Urinary bladder (tissue), 4 donors: ENCODE data around the gene UFSP2. TPM values are rescaled to one million over a fixed set of nuclear protein-coding genes. Genes with fewer than 3 reads are reported as not detected.

Experiments
- DNase-seq: peaks from one replicate; pipeline ENCODE4 v3.0.0-alpha.2; 2015; ENCODE audit errors: extremely low spot score
- H3K27ac ChIP-seq: one replicate; pipeline ENCODE4 v1.5.1; 2013; ENCODE audit warnings: low read depth, mild to moderate bottlenecking, moderate library complexity
- H3K36me3 ChIP-seq: one replicate; pipeline ENCODE4 v1.6.1; 2013; ENCODE audit warnings: mild to moderate bottlenecking, moderate library complexity; ENCODE audit not compliant: insufficient read depth
- H3K4me1 ChIP-seq: one replicate; pipeline ENCODE4 v1.6.1; 2013; ENCODE audit warnings: mild to moderate bottlenecking, moderate library complexity; ENCODE audit not compliant: insufficient read depth
- H3K4me3 ChIP-seq: one replicate; pipeline ENCODE4 v1.5.1; 2013; ENCODE audit warnings: low read depth, low read length
- WGBS: extraction: QIAGEN DNeasy Blood & Tissue Kit; methylation state at CpG from one replicate; pipeline ENCODE4 v1.1.7; 2013; 5-methylcytosine and 5-hydroxymethylcytosine counted together
- polyA plus RNA-seq: library from polyadenylated mRNA; stranded (reverse); fragments of 200-250 nt; gene quantifications from one replicate; pipeline ENCODE4 v1.2.3, GENCODE V29; 2013
- total RNA-seq: library from RNA; depleted of rRNA; stranded (reverse); fragments of >200 nt; gene quantifications from one replicate; pipeline ENCODE4 v1.2.3, GENCODE V29; 2014
- donor health status: healthy with polysubstance abuse.
- donor health status: healthy.

Gene UFSP2
- total and polyA plus RNA-seq, 2 donors = 36.4 to 77.2 TPM

DNA sequence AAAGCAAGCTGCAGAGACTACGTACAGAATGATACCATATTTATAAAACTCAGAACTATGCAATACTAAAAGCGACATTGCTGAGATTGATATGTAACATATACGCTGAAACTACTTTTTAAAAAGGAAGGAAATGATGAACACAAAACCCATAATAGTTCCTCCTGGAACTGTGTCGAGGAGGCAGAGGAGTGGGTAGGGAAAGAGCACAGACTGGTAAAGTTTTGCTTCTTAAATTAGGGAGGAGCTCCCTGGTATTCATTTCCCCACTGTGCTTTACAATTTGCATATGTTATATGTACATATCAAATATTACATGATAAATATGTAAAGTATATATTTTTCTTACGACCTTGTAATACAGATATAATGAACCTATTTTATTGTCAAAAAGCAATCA is 13.9 kb downstream of the UFSP2 start:
- Histone ChIP-seq H3K4me1 (no peaks in the 10 kb centered on the region), H3K4me3 (no peak overlapping the region), H3K36me3 (peaks cover 4% of the 10 kb centered on the region), H3K27ac (no peak overlapping the region)
- WGBS = 82% methylated on average over 5 of the region's 5 CpGs
- no peak for DNase-seq

DNA sequence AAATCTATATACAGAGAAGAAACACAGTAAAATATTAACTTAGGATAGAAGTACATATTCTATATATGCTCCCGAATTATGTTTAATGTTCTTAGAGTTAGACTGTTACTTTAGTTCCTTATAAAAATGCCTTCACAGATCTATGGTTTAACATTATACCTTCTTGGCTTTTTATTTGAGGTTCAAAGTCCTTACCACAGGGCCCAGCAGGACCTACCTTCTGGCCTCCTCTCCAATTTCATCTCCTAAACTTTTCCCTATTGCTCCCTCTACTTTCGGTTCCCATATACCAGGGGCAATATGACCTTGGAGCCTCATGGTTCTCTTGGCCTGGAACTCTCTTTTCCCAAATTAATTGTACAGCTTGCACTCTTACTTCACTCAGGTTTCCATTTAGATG is 17.3 kb downstream of the UFSP2 start:
- H3K4me3 ChIP-seq = no peak overlapping the region
- H3K36me3 ChIP-seq = peaks cover 2% of the 10 kb centered on the region
- H3K27ac ChIP-seq = no peak overlapping the region
- WGBS = 97% methylated on average over 2 of the region's 2 CpGs
- H3K4me1 ChIP-seq = no peaks in the 10 kb centered on the region
- DNase-seq = no peak

DNA sequence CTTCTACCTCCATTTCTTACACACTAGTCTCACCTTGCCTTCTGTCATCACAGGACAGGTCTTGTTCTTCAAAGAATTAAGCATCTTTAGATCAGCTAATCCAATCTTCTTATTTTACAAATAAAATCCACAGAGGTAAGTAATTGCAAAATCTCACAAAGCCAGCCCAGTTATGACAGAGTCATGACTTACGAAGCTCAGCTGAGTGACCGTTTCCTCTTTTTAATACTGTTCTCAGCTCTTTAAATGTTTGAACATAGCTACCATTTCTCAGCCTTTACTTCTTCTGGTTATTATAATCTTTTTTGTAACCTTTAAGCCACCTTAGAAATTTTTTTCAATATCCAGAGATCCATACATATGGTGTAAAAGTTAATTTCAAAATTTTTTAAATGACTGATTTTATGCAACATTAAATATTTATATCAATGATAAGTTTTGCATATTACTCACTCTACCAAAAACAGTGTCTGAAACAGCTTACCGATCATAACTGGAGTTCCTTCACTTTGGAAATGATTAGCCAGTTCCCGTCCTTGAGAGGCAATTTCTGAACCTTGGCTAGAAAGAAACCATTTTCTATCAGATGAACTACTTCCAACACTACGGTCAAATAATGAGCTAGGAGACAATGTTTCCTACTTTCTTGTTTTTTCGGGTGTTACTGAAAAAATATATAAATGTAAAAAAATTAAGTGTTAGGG is 20.3 kb downstream of the UFSP2 start:
- peaks cover 2% of the 10 kb centered on the region for H3K36me3 ChIP-seq
- H3K4me3 ChIP-seq = no peak overlapping the region
- 92% methylated on average over 6 of the region's 6 CpGs for WGBS

DNA sequence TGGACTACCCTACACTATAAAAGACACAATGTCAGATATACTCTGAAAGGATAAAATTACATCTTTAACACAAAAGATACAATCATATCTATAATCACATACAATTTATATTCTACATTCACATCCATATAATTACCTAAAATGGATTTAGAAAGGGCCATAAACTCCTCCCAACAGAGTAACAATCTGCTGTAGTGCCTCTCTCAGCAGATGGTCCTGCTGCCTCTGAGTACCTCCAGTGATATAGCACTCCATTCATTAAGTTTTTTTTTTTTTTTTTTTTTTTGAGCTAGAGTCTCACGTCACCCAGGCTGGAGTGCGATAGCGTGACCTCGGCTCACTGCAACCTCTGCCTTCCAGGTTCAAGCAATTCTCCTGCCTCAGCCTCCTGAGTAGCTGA is 21.7 kb downstream of the UFSP2 start:
- Histone ChIP-seq H3K4me3 (no peak overlapping the region), H3K36me3 (peaks cover 3% of the 10 kb centered on the region), H3K4me1 (no peaks in the 10 kb centered on the region), H3K27ac (no peak overlapping the region)
- no peak for DNase-seq
- WGBS = 96% methylated on average over 4 of the region's 4 CpGs

More for the DNA sequence above, 20.3 kb downstream of the UFSP2 start:
- H3K4me1 ChIP-seq = no peaks in the 10 kb centered on the region
- no peak for DNase-seq
- H3K27ac ChIP-seq = no peak overlapping the region

DNA sequence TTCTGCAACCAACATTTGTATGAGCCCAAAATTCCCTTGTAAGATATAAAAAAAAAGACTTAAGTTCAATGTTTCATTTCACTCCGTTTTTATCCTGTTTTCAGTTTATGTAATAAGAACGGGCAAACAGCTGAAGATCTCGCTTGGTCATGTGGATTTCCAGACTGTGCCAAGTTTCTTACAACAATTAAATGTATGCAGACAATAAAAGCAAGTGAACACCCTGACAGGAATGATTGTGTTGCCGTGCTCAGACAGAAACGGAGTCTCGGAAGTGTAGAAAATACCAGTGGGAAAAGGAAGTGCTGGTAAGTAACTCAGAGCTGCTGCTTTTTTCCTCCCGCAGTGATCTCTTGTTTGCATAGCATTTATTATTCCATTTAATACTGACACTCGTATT is 26.3 kb downstream of the UFSP2 start:
- H3K4me3 ChIP-seq = no peak overlapping the region
- H3K36me3 ChIP-seq = peaks cover 3% of the 10 kb centered on the region
- no peaks in the 10 kb centered on the region for H3K4me1 ChIP-seq
- WGBS = 63% methylated on average over 8 of the region's 8 CpGs
- DNase-seq = no peak
- peak overlapping the region; percentile 56 for H3K27ac ChIP-seq

DNA sequence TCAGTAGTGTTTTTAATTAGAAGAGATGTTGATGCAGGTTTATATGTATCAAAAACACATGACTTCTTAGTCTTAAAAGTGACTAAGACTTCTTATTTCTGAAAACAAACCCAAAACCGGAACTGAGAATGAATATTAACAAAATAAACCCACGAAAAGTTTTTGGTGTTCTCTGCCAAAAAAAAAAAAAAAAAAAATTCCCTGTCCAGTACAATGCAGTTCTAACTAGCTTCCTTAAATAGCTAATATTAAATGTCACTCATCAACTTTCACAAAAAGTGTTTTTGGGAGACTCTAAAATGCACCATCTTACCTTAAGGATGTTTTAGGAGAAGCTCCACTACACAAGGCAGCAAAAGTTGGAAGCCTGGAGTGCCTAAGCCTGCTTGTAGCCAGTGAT is 27.1 kb downstream of the UFSP2 start:
- WGBS = 24% methylated on average over 2 of the region's 2 CpGs
- no peaks in the 10 kb centered on the region for H3K4me1 ChIP-seq
- no peak overlapping the region for H3K4me3 ChIP-seq
- DNase-seq = no peak
- no peak overlapping the region for H3K27ac ChIP-seq
- H3K36me3 ChIP-seq = peaks cover 3% of the 10 kb centered on the region

DNA sequence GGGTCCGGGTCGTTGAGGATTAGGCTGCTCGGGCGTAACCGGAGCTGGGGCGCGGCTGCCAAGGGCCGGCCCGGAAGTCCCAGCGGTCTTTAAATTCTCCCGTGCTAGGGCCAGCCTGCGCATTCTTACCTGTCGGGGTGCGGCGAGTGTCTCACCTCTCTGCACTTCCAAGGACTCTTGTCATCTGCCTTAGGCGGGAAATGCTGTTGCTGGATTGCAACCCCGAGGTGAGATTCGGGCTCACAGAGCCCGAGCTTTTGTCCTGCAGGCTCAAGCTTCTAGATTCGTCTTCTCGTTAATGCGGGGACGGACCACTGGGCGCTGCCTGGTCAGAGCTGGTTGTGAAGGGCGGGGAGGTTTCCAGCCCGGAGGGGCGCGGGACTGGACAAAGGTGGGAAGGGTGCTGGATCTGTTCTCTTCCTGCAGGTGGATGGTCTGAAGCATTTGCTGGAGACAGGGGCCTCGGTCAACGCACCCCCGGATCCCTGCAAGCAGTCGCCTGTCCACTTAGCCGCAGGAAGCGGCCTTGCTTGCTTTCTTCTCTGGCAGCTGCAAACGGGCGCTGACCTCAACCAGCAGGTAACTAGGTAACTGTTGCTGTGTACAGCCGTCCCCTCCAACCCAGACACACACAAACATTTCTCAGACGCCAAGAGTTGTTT is 28.9 kb downstream of the UFSP2 start, which contains the start of gene ANKRD37:
TSS of gene ANKRD37 (plus strand) at position 118 of the 662 bp plus-strand sequence. CDS start at position 201, 83 bp downstream.
- Histone ChIP-seq H3K27ac (peak within 1 kb of the TSS; percentile 99), H3K36me3 (peaks cover 3% of the 10 kb centered on the region), H3K4me1 (no peaks in the 10 kb centered on the region), H3K4me3 (peak within 1 kb of the TSS; percentile 64)
- DNase-seq = peak; percentile 48
- 5% methylated on average over 38 of the region's 38 CpGs for WGBS

DNA sequence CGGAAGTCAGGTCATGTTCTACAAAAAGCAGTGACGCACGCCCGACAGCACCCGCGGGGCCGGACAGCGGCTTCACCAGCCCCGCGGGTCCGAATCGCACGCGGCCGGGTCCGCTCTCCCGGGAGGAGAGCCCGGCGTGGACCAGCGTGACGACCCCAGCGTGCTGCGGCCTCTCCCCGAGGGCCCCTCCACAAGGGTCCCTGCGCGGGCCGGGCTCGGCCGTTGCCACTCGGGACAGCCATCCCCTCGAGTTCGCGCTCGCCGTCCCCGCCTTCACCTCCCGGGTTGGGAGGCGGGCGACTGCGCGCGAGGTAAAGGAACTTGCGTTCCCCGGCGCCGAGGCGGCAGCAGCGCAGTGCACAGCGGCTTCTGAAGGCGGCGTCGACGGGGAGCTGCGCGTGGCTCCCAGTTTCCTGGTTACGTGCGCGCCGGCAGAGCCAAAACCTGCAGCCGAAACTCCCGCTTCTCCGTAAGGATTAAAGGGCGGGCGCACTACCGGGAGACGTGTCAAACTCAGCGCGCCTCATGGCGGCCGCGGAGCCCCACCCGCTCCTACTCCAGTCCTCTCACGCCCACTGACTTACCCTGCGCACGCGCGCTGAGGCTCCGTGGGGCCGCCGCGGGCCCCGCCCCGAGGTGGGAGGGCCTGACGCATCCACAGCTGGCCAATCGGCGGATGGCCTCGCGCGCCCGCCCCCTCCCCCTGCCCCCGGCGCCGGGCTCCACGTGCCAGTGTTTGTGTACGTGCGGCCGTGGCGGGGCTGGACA is 29.6 kb downstream of the UFSP2 start:
- under 1% methylated on average over 98 of the region's 98 CpGs for WGBS
- Histone ChIP-seq H3K4me3 (peak overlapping the region; percentile 64), H3K36me3 (peaks cover 3% of the 10 kb centered on the region), H3K27ac (peak overlapping the region; percentile 99), H3K4me1 (no peaks in the 10 kb centered on the region)
- DNase-seq = peak; percentile 91

DNA sequence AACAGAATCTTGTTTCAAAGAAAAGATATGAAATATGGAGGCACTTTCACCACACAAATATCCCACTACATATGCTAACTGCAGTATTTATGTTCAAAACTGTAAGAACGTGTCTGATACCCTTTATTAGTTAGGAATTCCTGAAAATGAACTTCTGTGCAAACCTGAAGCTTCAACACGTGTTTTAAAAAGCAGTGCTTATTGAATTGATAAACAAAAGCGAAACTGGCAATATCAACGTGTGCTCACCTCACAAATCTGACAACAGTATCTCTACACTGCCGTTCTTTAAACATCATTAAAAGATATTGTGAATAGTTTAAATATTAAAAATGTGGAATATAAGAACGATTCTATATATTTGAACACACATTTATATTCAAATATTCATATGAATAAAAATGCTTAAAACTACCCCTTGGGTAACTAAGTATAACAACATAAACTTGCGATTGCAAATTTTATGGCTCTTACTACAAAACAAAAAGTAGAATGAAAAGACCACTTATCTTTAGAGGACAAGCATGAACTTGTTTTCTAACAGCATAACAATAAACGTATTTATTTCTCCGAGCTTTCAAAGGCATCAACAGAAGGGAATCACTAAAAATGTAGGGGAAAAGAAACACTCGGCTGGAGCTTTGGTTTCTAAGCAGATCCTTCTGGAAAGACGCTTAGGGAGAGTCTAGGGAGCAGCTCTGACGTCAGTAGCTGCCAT is 30.4 kb downstream of the UFSP2 start, which contains the start of gene LRP2BP:
TSS of gene LRP2BP (minus strand) at position 687 of the 718 bp plus-strand sequence. CDS start 17,738 bp downstream, outside the sequence.
- 4% methylated on average over 12 of the region's 12 CpGs for WGBS
- peak within 1 kb of the TSS; percentile 64 for H3K4me3 ChIP-seq
- DNase-seq = peak; percentile 83
- H3K36me3 ChIP-seq = peaks cover 2% of the 10 kb centered on the region
- no peaks in the 10 kb centered on the region for H3K4me1 ChIP-seq
- H3K27ac ChIP-seq = peak within 1 kb of the TSS; percentile 99

DNA sequence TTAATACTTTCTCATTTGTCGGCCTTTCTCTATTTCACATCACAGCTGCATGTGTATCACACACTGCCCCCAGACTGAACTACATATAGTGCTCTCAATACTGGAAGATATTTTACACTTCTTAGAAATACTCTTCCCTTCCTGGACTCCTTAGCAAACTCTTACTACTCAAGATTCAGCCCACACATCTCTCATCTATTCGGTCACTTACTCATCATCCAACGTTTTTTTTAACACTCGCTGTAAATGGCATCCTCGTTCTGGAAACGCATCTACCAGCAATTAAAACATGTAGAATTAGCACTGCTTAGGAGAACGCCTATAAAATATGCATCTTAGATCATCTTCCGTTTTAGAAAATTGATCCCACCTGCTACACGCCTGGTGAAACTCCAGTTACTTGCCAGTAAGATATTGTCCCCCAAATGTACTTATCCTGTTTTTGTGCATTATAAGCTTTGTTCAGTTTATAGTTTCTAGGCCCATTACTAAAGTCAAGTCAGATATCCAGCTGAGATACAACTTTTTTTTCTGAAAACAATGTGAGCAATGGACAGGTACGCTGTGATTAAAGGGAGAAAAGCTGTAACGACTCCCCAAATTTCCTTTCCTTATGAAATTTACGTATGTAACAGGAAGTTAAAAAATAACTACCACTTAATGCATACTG is 31.1 kb downstream of the UFSP2 start:
- Histone ChIP-seq H3K4me3 (peak overlapping the region; percentile 64), H3K36me3 (no peaks in the 10 kb centered on the region), H3K4me1 (no peaks in the 10 kb centered on the region), H3K27ac (peak overlapping the region; percentile 35)
- WGBS = 45% methylated on average over 12 of the region's 12 CpGs
- DNase-seq = no peak

DNA sequence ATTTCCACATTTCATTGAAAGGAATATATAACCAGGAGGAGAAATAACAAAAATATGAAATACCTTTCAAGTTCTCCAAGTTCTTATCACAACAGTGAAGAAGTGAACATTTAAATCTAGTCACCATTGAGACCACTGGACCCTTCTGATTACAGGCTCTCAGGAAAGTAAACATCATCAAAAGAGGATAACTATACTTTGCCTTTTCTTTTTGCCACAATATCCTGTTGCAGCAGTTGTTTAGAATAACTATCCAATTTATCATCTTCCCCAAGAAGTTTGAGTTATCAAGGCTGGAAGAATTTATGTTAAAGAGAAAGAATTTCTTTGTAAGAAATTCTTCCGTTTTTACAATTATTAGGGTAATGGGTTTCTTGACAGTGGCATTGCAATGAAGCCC is 33.6 kb downstream of the UFSP2 start:
- Histone ChIP-seq H3K27ac (no peak overlapping the region), H3K4me1 (no peaks in the 10 kb centered on the region), H3K36me3 (no peaks in the 10 kb centered on the region), H3K4me3 (no peak overlapping the region)
- 88% methylated on average over 1 of the region's 1 CpG for WGBS
- DNase-seq = no peak

DNA sequence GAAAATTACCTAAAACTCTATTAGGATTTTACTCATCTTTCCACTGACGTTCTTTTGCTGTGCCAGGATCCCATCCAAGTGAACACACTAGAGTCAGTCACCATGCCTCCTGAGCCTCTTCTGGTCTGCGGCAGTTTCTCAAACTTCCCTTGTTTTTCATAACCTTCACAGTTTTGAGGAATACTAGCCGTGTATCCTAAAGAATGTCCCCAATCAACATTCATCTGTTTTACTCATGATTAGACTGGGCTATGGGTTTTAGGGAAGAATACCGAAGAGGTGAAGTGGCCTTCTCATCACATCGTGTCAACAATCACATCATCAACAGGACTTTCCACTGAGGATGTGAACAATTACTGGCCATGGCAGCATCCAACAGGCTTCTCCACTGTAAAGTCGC is 34.8 kb downstream of the UFSP2 start:
- 94% methylated on average over 6 of the region's 6 CpGs for WGBS
- Histone ChIP-seq H3K36me3 (no peaks in the 10 kb centered on the region), H3K4me3 (no peak overlapping the region), H3K27ac (no peak overlapping the region), H3K4me1 (no peaks in the 10 kb centered on the region)
- no peak for DNase-seq

DNA sequence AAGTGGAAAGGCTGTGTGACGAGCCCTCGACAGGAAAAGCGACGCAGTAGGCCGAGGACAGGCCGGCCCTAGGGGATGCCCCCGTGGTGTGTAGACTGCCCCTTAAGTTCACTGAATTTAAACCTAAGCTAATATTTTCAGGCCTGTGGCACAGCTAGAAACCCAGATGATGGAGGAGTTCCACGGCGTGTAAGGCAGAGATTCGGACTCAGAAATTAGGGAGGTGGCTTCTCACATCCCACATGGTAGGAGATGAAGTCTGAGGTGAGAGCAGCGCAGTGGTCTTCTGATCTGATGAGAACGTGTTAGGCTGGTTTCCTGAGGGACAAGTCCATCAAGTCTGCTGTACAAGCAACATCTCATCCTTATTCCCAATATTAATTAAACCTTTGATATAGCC is 37.8 kb downstream of the UFSP2 start:
- Histone ChIP-seq H3K27ac (no peak overlapping the region), H3K4me3 (no peak overlapping the region), H3K4me1 (no peaks in the 10 kb centered on the region), H3K36me3 (no peaks in the 10 kb centered on the region)
- WGBS = 94% methylated on average over 12 of the region's 12 CpGs
- no peak for DNase-seq
